ENCODE measurements around the gene NEK6. TPM values are rescaled to one million over a fixed set of nuclear protein-coding genes. Genes with fewer than 3 reads are reported as not detected.

Gene NEK6
- total RNA-seq, 6 donors from 2014 or later: 33.8 to 144 (median 59.7) TPM

DNA sequence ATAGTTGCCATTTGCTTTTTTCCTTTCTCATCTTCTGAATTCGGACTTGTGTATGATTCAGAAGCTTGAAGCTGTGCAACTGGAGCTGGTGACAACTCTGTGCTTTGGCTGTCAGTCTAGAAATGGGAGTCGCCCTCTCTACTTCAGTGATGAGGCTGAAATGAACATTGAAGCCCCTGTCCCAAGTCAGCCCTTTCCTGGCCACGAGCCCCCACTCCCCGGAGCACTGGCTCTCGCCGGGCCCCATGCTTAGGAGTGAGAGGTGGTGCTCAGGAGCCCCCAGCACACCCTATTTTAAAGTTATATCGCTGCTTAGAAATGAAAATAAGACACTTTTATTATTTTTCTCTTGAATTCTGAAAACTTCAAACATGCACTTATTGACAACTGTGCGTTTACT, 91.5 kb downstream of the NEK6 start:
- ATAC-seq (ENCODE audit: low FRiP score in 2 of 2): no peak
- H3K27me3 ChIP-seq: no peaks in the 10 kb centered on the region
- peaks cover 19 to 98% (median 88%) of the 10 kb centered on the region in 4 donors for H3K36me3 ChIP-seq
- WGBS, 2 donors: 92% methylated on average over 8 of the region's 8 CpGs
- H3K27ac ChIP-seq: no peak overlapping the region
- peak in 1 of 2 donors; percentile 40 for DNase-seq
- TF ChIP-seq, protein P1, sequence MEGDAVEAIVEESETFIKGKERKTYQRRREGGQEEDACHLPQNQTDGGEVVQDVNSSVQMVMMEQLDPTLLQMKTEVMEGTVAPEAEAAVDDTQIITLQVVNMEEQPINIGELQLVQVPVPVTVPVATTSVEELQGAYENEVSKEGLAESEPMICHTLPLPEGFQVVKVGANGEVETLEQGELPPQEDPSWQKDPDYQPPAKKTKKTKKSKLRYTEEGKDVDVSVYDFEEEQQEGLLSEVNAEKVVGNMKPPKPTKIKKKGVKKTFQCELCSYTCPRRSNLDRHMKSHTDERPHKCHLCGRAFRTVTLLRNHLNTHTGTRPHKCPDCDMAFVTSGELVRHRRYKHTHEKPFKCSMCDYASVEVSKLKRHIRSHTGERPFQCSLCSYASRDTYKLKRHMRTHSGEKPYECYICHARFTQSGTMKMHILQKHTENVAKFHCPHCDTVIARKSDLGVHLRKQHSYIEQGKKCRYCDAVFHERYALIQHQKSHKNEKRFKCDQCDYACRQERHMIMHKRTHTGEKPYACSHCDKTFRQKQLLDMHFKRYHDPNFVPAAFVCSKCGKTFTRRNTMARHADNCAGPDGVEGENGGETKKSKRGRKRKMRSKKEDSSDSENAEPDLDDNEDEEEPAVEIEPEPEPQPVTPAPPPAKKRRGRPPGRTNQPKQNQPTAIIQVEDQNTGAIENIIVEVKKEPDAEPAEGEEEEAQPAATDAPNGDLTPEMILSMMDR (IDR thresholded peaks at IDR 0.05): no peak
- TF ChIP-seq POLR2AphosphoS5 (IDR thresholded peaks at IDR 0.05) (no peak), POLR2A (IDR thresholded peaks at IDR 0.05) (no peak), EP300 (IDR thresholded peaks at IDR 0.05) (no peak)
- no peaks in the 10 kb centered on the region for H3K4me1 ChIP-seq
- H3K9me3 ChIP-seq: no peaks in the 10 kb centered on the region
- H3K4me3 ChIP-seq: no peak overlapping the region

DNA sequence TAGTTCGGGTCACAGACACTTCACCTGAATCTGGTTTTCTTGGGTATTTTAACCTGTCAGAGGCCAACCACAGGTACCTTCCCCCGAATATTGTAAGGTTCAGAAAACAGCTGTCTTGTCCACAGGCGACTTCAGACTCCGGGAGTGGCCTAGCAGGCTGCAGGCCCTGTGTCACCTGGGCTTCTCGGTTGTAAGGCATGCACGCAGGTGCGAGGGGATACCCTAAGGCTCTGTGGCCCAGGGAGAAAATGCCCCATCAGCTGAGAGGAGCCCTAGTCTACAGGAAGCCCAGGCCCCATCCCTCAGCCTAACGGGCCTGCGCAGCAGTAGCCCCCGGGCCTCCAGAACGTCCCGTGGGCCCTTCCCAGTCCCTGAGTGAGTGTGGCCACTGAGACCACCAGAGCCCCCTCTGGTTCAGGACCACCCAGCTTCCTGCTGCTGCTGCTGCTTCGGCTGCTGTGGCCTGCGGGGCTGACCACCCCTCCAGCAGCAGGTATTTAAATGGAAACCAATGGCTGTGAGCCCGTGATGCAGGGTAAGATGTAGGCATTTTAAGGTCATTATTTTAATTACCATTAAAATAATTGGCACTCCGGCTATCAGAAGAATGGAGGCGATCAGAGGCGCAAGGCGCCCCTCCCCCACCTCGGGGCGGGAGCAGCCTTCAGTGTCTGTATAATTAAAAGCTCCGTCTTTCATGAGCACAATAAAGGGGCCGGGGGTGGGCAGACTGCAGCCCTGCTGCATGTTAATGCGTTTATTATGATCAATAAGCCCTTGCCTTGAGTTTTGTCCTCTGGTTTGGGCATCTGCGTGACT, 92.1 kb downstream of the NEK6 start:
- TF ChIP-seq EP300 (IDR thresholded peaks at IDR 0.05): no peak
- TF ChIP-seq POLR2A (IDR thresholded peaks at IDR 0.05): no peak
- DNase-seq: peak in 1 of 2 donors; percentile 54
- WGBS, 2 donors: 94% methylated on average over 17 to 25 of the region's 25 CpGs
- Histone ChIP-seq H3K27ac (no peak overlapping the region), H3K36me3 (peaks cover 19 to 97% (median 87%) of the 10 kb centered on the region in 4 donors), H3K4me3 (no peak overlapping the region), H3K9me3 (no peaks in the 10 kb centered on the region), H3K4me1 (no peaks in the 10 kb centered on the region), H3K27me3 (no peaks in the 10 kb centered on the region)
- no peak for ATAC-seq (ENCODE audit: low FRiP score in 2 of 2)

DNA sequence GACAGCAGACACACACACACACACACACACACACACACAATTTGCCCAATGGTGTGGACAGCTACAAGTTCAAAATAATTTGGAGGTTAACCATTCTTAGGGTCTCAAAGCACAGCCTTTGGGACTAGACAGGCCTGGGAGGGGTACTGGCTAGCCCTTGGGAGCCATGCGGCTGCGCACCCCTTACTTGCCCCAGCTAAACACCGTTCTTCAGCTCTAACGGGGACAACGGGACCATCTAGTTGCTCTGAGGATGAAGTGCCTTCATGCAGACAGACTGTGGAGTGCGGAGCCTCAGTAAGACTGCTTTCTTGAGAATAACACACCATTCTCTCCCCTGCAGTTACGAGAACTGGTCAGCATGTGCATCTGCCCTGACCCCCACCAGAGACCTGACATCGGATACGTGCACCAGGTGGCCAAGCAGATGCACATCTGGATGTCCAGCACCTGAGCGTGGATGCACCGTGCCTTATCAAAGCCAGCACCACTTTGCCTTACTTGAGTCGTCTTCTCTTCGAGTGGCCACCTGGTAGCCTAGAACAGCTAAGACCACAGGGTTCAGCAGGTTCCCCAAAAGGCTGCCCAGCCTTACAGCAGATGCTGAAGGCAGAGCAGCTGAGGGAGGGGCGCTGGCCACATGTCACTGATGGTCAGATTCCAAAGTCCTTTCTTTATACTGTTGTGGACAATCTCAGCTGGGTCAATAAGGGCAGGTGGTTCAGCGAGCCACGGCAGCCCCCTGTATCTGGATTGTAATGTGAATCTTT, 92.9 kb downstream of the NEK6 start:
- 95% methylated on average over 10 to 16 of the region's 16 CpGs for WGBS, 2 donors
- Histone ChIP-seq H3K9me3 (no peaks in the 10 kb centered on the region), H3K36me3 (peaks cover 19 to 99% (median 85%) of the 10 kb centered on the region in 4 donors), H3K4me3 (no peak overlapping the region), H3K27ac (no peak overlapping the region), H3K27me3 (no peaks in the 10 kb centered on the region), H3K4me1 (no peaks in the 10 kb centered on the region)
- TF ChIP-seq, protein P1 (IDR thresholded peaks at IDR 0.05): no peak
- TF ChIP-seq EP300 (IDR thresholded peaks at IDR 0.05) (no peak), POLR2A (IDR thresholded peaks at IDR 0.05) (no peak), POLR2AphosphoS5 (IDR thresholded peaks at IDR 0.05) (no peak)
- DNase-seq (no peak), ATAC-seq (ENCODE audit: low FRiP score in 2 of 2) (no peak)

DNA sequence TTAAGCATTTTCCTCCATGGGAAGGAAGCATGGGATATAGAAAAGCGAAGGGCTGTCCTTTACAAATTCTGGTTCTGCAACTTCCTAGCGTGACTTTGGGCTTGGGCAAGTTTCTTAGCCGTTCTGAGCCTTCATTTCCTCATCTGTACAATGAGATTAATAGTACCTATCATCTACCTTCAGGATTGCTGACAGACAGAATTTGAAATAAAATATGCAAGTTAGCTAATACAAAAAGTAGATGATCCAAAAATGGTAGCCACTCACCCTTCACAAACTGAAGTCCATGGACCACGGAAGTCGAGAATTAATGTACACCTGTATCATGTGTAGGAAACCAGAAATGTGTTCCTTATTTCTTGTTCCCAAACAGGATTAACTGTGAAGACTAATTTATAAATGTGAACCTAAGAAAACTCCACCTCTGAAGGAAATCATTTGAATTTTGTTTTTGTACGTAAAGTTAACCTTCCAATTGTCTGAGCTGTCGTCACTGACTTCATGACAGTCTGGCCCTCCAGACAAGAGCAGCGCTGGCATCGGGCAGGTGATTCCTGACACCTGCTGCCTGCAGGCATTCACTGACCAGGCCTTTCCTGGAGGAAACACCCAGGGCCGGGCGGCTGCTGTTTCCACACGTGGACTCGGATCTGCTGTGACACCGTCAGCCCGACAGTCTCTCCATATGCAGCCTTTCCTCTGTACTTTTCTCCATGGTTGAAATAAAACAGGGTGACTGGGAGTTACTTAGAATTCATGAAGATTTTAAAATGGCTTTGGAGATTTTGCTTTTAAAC, 94.1 kb downstream of the NEK6 start:
- no peaks in the 10 kb centered on the region for H3K27me3 ChIP-seq
- DNase-seq (peak; percentile 19 to 46), ATAC-seq (ENCODE audit: low FRiP score in 2 of 2) (no peak)
- no peak overlapping the region for H3K27ac ChIP-seq
- TF ChIP-seq POLR2A (IDR thresholded peaks at IDR 0.05) (no peak), EP300 (IDR thresholded peaks at IDR 0.05) (no peak), POLR2AphosphoS5 (IDR thresholded peaks at IDR 0.05) (no peak)
- TF ChIP-seq, protein P1 (IDR thresholded peaks at IDR 0.05): no peak
- H3K9me3 ChIP-seq: no peaks in the 10 kb centered on the region
- H3K4me3 ChIP-seq: no peak overlapping the region
- 88 to 91% methylated on average over 15 of the region's 15 CpGs for WGBS, 2 donors
- no peaks in the 10 kb centered on the region for H3K4me1 ChIP-seq
- H3K36me3 ChIP-seq: peaks cover 19 to 99% (median 81%) of the 10 kb centered on the region in 4 donors

DNA sequence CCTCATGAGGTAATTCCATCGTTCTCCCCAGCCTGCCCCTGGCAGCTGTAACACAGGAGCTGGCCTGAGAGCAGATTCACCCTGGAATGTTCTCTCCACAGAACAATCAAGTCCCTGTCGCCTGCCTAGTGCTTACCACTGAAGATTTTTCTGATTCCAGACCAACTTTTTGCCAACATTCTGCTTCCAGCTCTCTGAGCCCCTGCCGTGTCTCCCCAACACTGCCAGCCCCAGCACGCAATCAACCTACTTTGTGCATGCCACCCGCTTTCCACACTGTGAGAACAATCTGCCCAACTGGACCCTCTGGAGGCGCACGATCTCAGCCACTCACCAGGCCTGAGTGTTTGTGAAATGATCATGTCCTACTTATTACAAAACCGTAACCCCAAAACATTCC, 94.9 kb downstream of the NEK6 start:
- H3K4me3 ChIP-seq: no peak overlapping the region
- peaks cover 19 to 98% (median 74%) of the 10 kb centered on the region in 4 donors for H3K36me3 ChIP-seq
- no peak for ATAC-seq (ENCODE audit: low FRiP score in 2 of 2)
- no peaks in the 10 kb centered on the region for H3K27me3 ChIP-seq
- H3K9me3 ChIP-seq: no peaks in the 10 kb centered on the region
- peak in 1 of 2 donors; percentile 2 for DNase-seq
- no peaks in the 10 kb centered on the region for H3K4me1 ChIP-seq
- TF ChIP-seq, protein P1 (IDR thresholded peaks at IDR 0.05): no peak
- TF ChIP-seq POLR2A (IDR thresholded peaks at IDR 0.05) (no peak), POLR2AphosphoS5 (IDR thresholded peaks at IDR 0.05) (no peak), EP300 (IDR thresholded peaks at IDR 0.05) (no peak)
- H3K27ac ChIP-seq: no peak overlapping the region
- 84 to 92% methylated on average over 8 of the region's 8 CpGs for WGBS, 2 donors

Data from upper lobe of left lung (tissue), 6 donors.